Superior temporal gyrus (tissue), 1 donor: Measurements from ENCODE around the gene KIAA1614.
"Not testable (repeated sequence)": the region's sequence is repeated elsewhere in the genome, so short reads cannot be mapped to it uniquely, and the experiment has no call there.

Experiments
- DNase-seq: peaks from one replicate; pipeline ENCODE4 v3.0.0-alpha.2; 2016; ENCODE audit errors: extremely low spot score

The KIAA1614 gene

GRCh38 chr1:180964056-180964455, 51.4 kb downstream of the KIAA1614 start:
- DNase-seq, result no peak

GRCh38 chr1:180964595-180964994, 51.9 kb downstream of the KIAA1614 start:
- DNase-seq, result no peak

- no peak for DNase-seq
These were observed 53.6 kb downstream of the KIAA1614 start for GRCh38 chr1:180966312-180966711.

GRCh38 chr1:180966744-180967536, 54.2 kb downstream of the KIAA1614 start:
- DNase-seq, result no peak

- no peak for DNase-seq
These were observed 54.9 kb downstream of the KIAA1614 start for GRCh38 chr1:180967558-180967957.

GRCh38 chr1:180968834-180969233, 56.1 kb downstream of the KIAA1614 start:
- DNase-seq, result not testable (repeated sequence)

GRCh38 chr1:180969434-180969833, 56.7 kb downstream of the KIAA1614 start:
- DNase-seq, result no peak

- no peak for DNase-seq
These were observed 57.8 kb downstream of the KIAA1614 start for GRCh38 chr1:180970333-180971079.

- DNase-seq, result no peak
These were observed 58.7 kb downstream of the KIAA1614 start for GRCh38 chr1:180971273-180971997.

GRCh38 chr1:180973369-180973768, 60.7 kb downstream of the KIAA1614 start:
- peak; percentile 57 for DNase-seq

GRCh38 chr1:180974236-180974635, 61.5 kb downstream of the KIAA1614 start:
- no peak for DNase-seq

- DNase-seq, result no peak
These were observed 62.9 kb downstream of the KIAA1614 start for GRCh38 chr1:180975551-180975950.

- no peak for DNase-seq
These were observed 63.5 kb downstream of the KIAA1614 start for GRCh38 chr1:180976191-180976590.

GRCh38 chr1:180976732-180977357, 64.1 kb downstream of the KIAA1614 start:
- DNase-seq, result peak; percentile 40

- peak; percentile 42 for DNase-seq
These were observed 69.1 kb downstream of the KIAA1614 start for GRCh38 chr1:180981596-180982387.

- peak; percentile 91 for DNase-seq
These were observed 69.7 kb downstream of the KIAA1614 start for GRCh38 chr1:180982422-180982821.

GRCh38 chr1:180988253-180988752, 75.6 kb downstream of the KIAA1614 start:
- DNase-seq, result peak; percentile 70

- DNase-seq, result no peak
These were observed 81.6 kb downstream of the KIAA1614 start for GRCh38 chr1:180994262-180994661.

- DNase-seq, result no peak
These were observed 85.3 kb downstream of the KIAA1614 start for GRCh38 chr1:180997843-180998504.
